Measurements from ENCODE around the gene B9D1.

B9D1 gene

GRCh38 chr17:19362277-19363113, at the start of gene B9D1:
Gene B9D1 (minus strand): TSS chr17:19362723. CDS start chr17:19362569, 154 bp downstream.
- no peaks in the 10 kb centered on the region for H3K9me3 Mint-ChIP-seq
- DNase-seq (peak; percentile 90), ATAC-seq (peak; percentile 81)
- H3K36me3 Mint-ChIP-seq (ENCODE audit: low read depth) = no peaks in the 10 kb centered on the region
- H3K4me1 Mint-ChIP-seq = peaks cover 7% of the 10 kb centered on the region
- peaks cover 12% of the 10 kb centered on the region for H3K27me3 Mint-ChIP-seq
- peak within 1 kb of the TSS; percentile 82 for H3K4me3 Mint-ChIP-seq
- H3K27ac Mint-ChIP-seq = peak within 1 kb of the TSS; percentile 72

- DNase-seq (no peak), ATAC-seq (no peak)
- Mint-ChIP-seq H3K27me3 (no peaks in the 10 kb centered on the region), H3K4me1 (peaks cover 2% of the 10 kb centered on the region), H3K9me3 (no peaks in the 10 kb centered on the region), H3K4me3 (no peak overlapping the region), H3K36me3 (ENCODE audit: low read depth) (no peaks in the 10 kb centered on the region), H3K27ac (no peak overlapping the region)
Observed at GRCh38 chr17:19411631-19412030, 49.1 kb upstream of the B9D1 start.

GRCh38 chr17:19410875-19411620, 48.5 kb upstream of the B9D1 start, which contains the start of gene RNF112:
Gene RNF112 (plus strand): TSS chr17:19411232. CDS start chr17:19411409, 177 bp downstream.
- H3K4me3 Mint-ChIP-seq = no peak within 1 kb of the TSS
- H3K27me3 Mint-ChIP-seq = no peaks in the 10 kb centered on the region
- H3K4me1 Mint-ChIP-seq = peaks cover 2% of the 10 kb centered on the region
- no peaks in the 10 kb centered on the region for H3K36me3 Mint-ChIP-seq (ENCODE audit: low read depth)
- H3K27ac Mint-ChIP-seq = no peak within 1 kb of the TSS
- no peaks in the 10 kb centered on the region for H3K9me3 Mint-ChIP-seq
- DNase-seq (no peak), ATAC-seq (no peak)

- H3K27ac Mint-ChIP-seq = no peak overlapping the region
- DNase-seq = no peak
- H3K36me3 Mint-ChIP-seq (ENCODE audit: low read depth) = no peaks in the 10 kb centered on the region
- peaks cover 2% of the 10 kb centered on the region for H3K4me1 Mint-ChIP-seq
- ATAC-seq = no peak
- no peaks in the 10 kb centered on the region for H3K9me3 Mint-ChIP-seq
- H3K4me3 Mint-ChIP-seq = no peak overlapping the region
- H3K27me3 Mint-ChIP-seq = no peaks in the 10 kb centered on the region
Observed at GRCh38 chr17:19410091-19410490, 47.6 kb upstream of the B9D1 start.

- peak; percentile 20 for ATAC-seq
- DNase-seq = no peak
- no peak overlapping the region for H3K27ac Mint-ChIP-seq
Observed at GRCh38 chr17:19409509-19409908, 47.0 kb upstream of the B9D1 start.

GRCh38 chr17:19409066-19409465, 46.5 kb upstream of the B9D1 start:
- H3K4me3 Mint-ChIP-seq = no peak overlapping the region
- H3K4me1 Mint-ChIP-seq = peaks cover 2% of the 10 kb centered on the region
- no peaks in the 10 kb centered on the region for H3K36me3 Mint-ChIP-seq (ENCODE audit: low read depth)
- H3K9me3 Mint-ChIP-seq = no peaks in the 10 kb centered on the region
- H3K27ac Mint-ChIP-seq = no peak overlapping the region
- no peaks in the 10 kb centered on the region for H3K27me3 Mint-ChIP-seq
- no peak for ATAC-seq
- DNase-seq = no peak

More at GRCh38 chr17:19409509-19409908, 47.0 kb upstream of the B9D1 start:
- no peaks in the 10 kb centered on the region for H3K36me3 Mint-ChIP-seq (ENCODE audit: low read depth)
- H3K4me1 Mint-ChIP-seq = peaks cover 2% of the 10 kb centered on the region
- no peak overlapping the region for H3K4me3 Mint-ChIP-seq
- no peaks in the 10 kb centered on the region for H3K9me3 Mint-ChIP-seq
- H3K27me3 Mint-ChIP-seq = no peaks in the 10 kb centered on the region

- H3K27me3 Mint-ChIP-seq = no peaks in the 10 kb centered on the region
Observed at GRCh38 chr17:19408346-19408710, 45.8 kb upstream of the B9D1 start.

GRCh38 chr17:19407601-19408345, 45.2 kb upstream of the B9D1 start:
- H3K27ac Mint-ChIP-seq = no peak overlapping the region
- no peaks in the 10 kb centered on the region for H3K27me3 Mint-ChIP-seq
- DNase-seq = no peak
- peaks cover 2% of the 10 kb centered on the region for H3K4me1 Mint-ChIP-seq
- H3K9me3 Mint-ChIP-seq = no peaks in the 10 kb centered on the region
- no peaks in the 10 kb centered on the region for H3K36me3 Mint-ChIP-seq (ENCODE audit: low read depth)
- ATAC-seq = no peak
- no peak overlapping the region for H3K4me3 Mint-ChIP-seq

More at GRCh38 chr17:19408346-19408710, 45.8 kb upstream of the B9D1 start:
- H3K9me3 Mint-ChIP-seq = no peaks in the 10 kb centered on the region
- H3K27ac Mint-ChIP-seq = no peak overlapping the region
- DNase-seq (no peak), ATAC-seq (no peak)
- H3K4me3 Mint-ChIP-seq = no peak overlapping the region
- H3K4me1 Mint-ChIP-seq = peaks cover 2% of the 10 kb centered on the region
- H3K36me3 Mint-ChIP-seq (ENCODE audit: low read depth) = no peaks in the 10 kb centered on the region

- H3K4me1 Mint-ChIP-seq = peaks cover 2% of the 10 kb centered on the region
- H3K36me3 Mint-ChIP-seq (ENCODE audit: low read depth) = no peaks in the 10 kb centered on the region
- no peak for ATAC-seq
- no peak overlapping the region for H3K4me3 Mint-ChIP-seq
- H3K27ac Mint-ChIP-seq = no peak overlapping the region
- no peak for DNase-seq
- H3K9me3 Mint-ChIP-seq = no peaks in the 10 kb centered on the region
- peaks cover 3% of the 10 kb centered on the region for H3K27me3 Mint-ChIP-seq
Observed at GRCh38 chr17:19405114-19405513, 42.6 kb upstream of the B9D1 start.

GRCh38 chr17:19404264-19404663, 41.7 kb upstream of the B9D1 start:
- ATAC-seq = no peak
- H3K36me3 Mint-ChIP-seq (ENCODE audit: low read depth) = no peaks in the 10 kb centered on the region

GRCh38 chr17:19403021-19403420, 40.5 kb upstream of the B9D1 start:
- Mint-ChIP-seq H3K4me1 (no peaks in the 10 kb centered on the region), H3K27me3 (peaks cover 3% of the 10 kb centered on the region), H3K9me3 (no peaks in the 10 kb centered on the region), H3K36me3 (ENCODE audit: low read depth) (no peaks in the 10 kb centered on the region), H3K27ac (no peak overlapping the region), H3K4me3 (no peak overlapping the region)
- ATAC-seq (no peak), DNase-seq (no peak)

More at GRCh38 chr17:19404264-19404663, 41.7 kb upstream of the B9D1 start:
- DNase-seq = no peak
- H3K27ac Mint-ChIP-seq = no peak overlapping the region
- H3K9me3 Mint-ChIP-seq = no peaks in the 10 kb centered on the region
- H3K27me3 Mint-ChIP-seq = peaks cover 3% of the 10 kb centered on the region
- peaks cover under 1% of the 10 kb centered on the region for H3K4me1 Mint-ChIP-seq
- no peak overlapping the region for H3K4me3 Mint-ChIP-seq

GRCh38 chr17:19402171-19402570, 39.6 kb upstream of the B9D1 start:
- peaks cover 3% of the 10 kb centered on the region for H3K27me3 Mint-ChIP-seq
- H3K36me3 Mint-ChIP-seq (ENCODE audit: low read depth) = no peaks in the 10 kb centered on the region
- H3K4me1 Mint-ChIP-seq = no peaks in the 10 kb centered on the region
- DNase-seq (no peak), ATAC-seq (no peak)
- no peaks in the 10 kb centered on the region for H3K9me3 Mint-ChIP-seq
- no peak overlapping the region for H3K27ac Mint-ChIP-seq
- no peak overlapping the region for H3K4me3 Mint-ChIP-seq

GRCh38 chr17:19401321-19402010, 38.9 kb upstream of the B9D1 start:
- H3K36me3 Mint-ChIP-seq (ENCODE audit: low read depth) = no peaks in the 10 kb centered on the region
- H3K4me1 Mint-ChIP-seq = no peaks in the 10 kb centered on the region
- DNase-seq = no peak
- H3K9me3 Mint-ChIP-seq = no peaks in the 10 kb centered on the region
- peaks cover 3% of the 10 kb centered on the region for H3K27me3 Mint-ChIP-seq
- no peak overlapping the region for H3K27ac Mint-ChIP-seq
- H3K4me3 Mint-ChIP-seq = no peak overlapping the region
- no peak for ATAC-seq
